ENCODE data around the gene LRP6.

The LRP6 gene

GRCh38 chr12:12197128-12197527 lies 69.7 kb downstream of the LRP6 start:
- no peak for DNase-seq (ENCODE audit: low spot score)
- TF ChIP-seq CTCF (IDR thresholded peaks at IDR 0.05; ENCODE audit: borderline replicate concordance, control extremely low read depth, extremely low read depth, insufficient read depth, missing control alignments) = no peak

GRCh38 chr12:12195516-12195915 lies 71.3 kb downstream of the LRP6 start:
- in situ Hi-C loops (cut with MboI; ENCODE audit: low sequenced_read_pairs, unreplicated experiment) = no loop called here
- no peak for DNase-seq (ENCODE audit: low spot score)
- no peak for TF ChIP-seq CTCF (IDR thresholded peaks at IDR 0.05; ENCODE audit: borderline replicate concordance, control extremely low read depth, extremely low read depth, insufficient read depth, missing control alignments)

More at GRCh38 chr12:12197128-12197527, 69.7 kb downstream of the LRP6 start:
- in situ Hi-C loops (cut with MboI; ENCODE audit: low sequenced_read_pairs, unreplicated experiment) = no loop called here

- no peak for TF ChIP-seq CTCF (IDR thresholded peaks at IDR 0.05; ENCODE audit: borderline replicate concordance, control extremely low read depth, extremely low read depth, insufficient read depth, missing control alignments)
- DNase-seq (ENCODE audit: low spot score) = no peak
- in situ Hi-C loops (cut with MboI; ENCODE audit: low sequenced_read_pairs, unreplicated experiment) = no loop called here
These were observed 71.8 kb downstream of the LRP6 start for GRCh38 chr12:12195081-12195480.

- DNase-seq (ENCODE audit: low spot score) = no peak
- in situ Hi-C loops (cut with MboI; ENCODE audit: low sequenced_read_pairs, unreplicated experiment) = no loop called here
- TF ChIP-seq CTCF (IDR thresholded peaks at IDR 0.05; ENCODE audit: borderline replicate concordance, control extremely low read depth, extremely low read depth, insufficient read depth, missing control alignments) = no peak
These were observed 72.6 kb downstream of the LRP6 start for GRCh38 chr12:12194206-12194605.

GRCh38 chr12:12191008-12191407 lies 75.8 kb downstream of the LRP6 start:
- no peak for TF ChIP-seq CTCF (IDR thresholded peaks at IDR 0.05; ENCODE audit: borderline replicate concordance, control extremely low read depth, extremely low read depth, insufficient read depth, missing control alignments)
- in situ Hi-C loops (cut with MboI; ENCODE audit: low sequenced_read_pairs, unreplicated experiment) = no loop called here
- no peak for DNase-seq (ENCODE audit: low spot score)

GRCh38 chr12:12190087-12190809 lies 76.6 kb downstream of the LRP6 start:
- in situ Hi-C loops (cut with MboI; ENCODE audit: low sequenced_read_pairs, unreplicated experiment) = no loop called here
- DNase-seq (ENCODE audit: low spot score) = no peak
- no peak for TF ChIP-seq CTCF (IDR thresholded peaks at IDR 0.05; ENCODE audit: borderline replicate concordance, control extremely low read depth, extremely low read depth, insufficient read depth, missing control alignments)
